PC-9 (cell line): ENCODE results near the gene AMOTL2. TPM values are rescaled to one million over a fixed set of nuclear protein-coding genes. Genes with fewer than 3 reads are reported as not detected.
A peak's percentile ranks its signal among the peaks of the same experiment; 100 is the strongest.

Experiments
- BruUV-seq: library from RNA; stranded (reverse); fragments of 400-500 nt; replicated peaks from 2 replicates; lab custom pipeline; 2021; lab: Mats Ljungman, UMichigan
- CTCF ChIA-PET: fragments of 300-600 bp; sonication (Branson Sonifier 250); formaldehyde crosslinking; loops from one replicate; lab custom pipeline; 2022; ENCODE audit warnings: antibody characterized with exemption; lab: Charles Lee
- POLR2A ChIA-PET: fragments of 300-600 bp; sonication (Branson Sonifier 250); formaldehyde crosslinking; loops from one replicate; lab custom pipeline; 2022; ENCODE audit warnings: antibody characterized with exemption; ENCODE audit not compliant: unreplicated experiment; lab: Charles Lee
- DNase-seq, 2 experiments: peaks; one replicate each; pipeline versions ENCODE4 v3.0.0 to v3.0.0-alpha.2; 2015 to 2022; ENCODE audit warnings: mixed read lengths in 1 of 2
- H2AFZ ChIP-seq: fragments of 200-600 bp; sonication (generic); 2 replicates; pipeline ENCODE4 v1.8.1; 2017; ENCODE audit warnings: antibody characterized with exemption
- H3F3A ChIP-seq: fragments of 200-600 bp; sonication (generic); 2 replicates; pipeline ENCODE4 v1.8.1; 2017; ENCODE audit warnings: antibody characterized with exemption, mild to moderate bottlenecking, low read depth; ENCODE audit not compliant: insufficient read depth
- H3K27ac ChIP-seq: fragments of 200-600 bp; sonication (generic); 2 replicates; pipeline ENCODE4 v1.6.1; 2016; ENCODE audit warnings: mixed run types
- H3K27me3 ChIP-seq: fragments of 200-600 bp; sonication (generic); 2 replicates; pipeline ENCODE4 v1.6.1; 2016; ENCODE audit warnings: low read depth, mixed run types; ENCODE audit not compliant: insufficient read depth
- H3K36me3 ChIP-seq: fragments of 200-600 bp; sonication (generic); 2 replicates; pipeline ENCODE4 v1.6.1; 2016; ENCODE audit warnings: low read depth, mixed run types
- H3K4me1 ChIP-seq: fragments of 200-600 bp; sonication (generic); replicated peaks from 2 replicates; pipeline ENCODE4 v1.6.1; 2016; ENCODE audit warnings: mixed run types; ENCODE audit not compliant: insufficient read depth
- H3K4me2 ChIP-seq: fragments of 200-600 bp; sonication (generic); 2 replicates; pipeline ENCODE4 v1.6.1; 2017; ENCODE audit warnings: mixed run types
- H3K4me3 ChIP-seq: fragments of 200-600 bp; sonication (generic); 2 replicates; pipeline ENCODE4 v1.6.1; 2016; ENCODE audit warnings: mixed run types
- H3K79me2 ChIP-seq: fragments of 200-600 bp; sonication (generic); 2 replicates; pipeline ENCODE4 v1.6.1; 2017; ENCODE audit warnings: low read depth, mixed run types
- H3K9me2 ChIP-seq: fragments of 200-600 bp; sonication (generic); 2 replicates; pipeline ENCODE4 v1.8.1; 2017; ENCODE audit warnings: mild to moderate bottlenecking; ENCODE audit not compliant: insufficient read depth
- H3K9me3 ChIP-seq: fragments of 200-600 bp; sonication (generic); 2 replicates; pipeline ENCODE4 v1.8.1; 2016; ENCODE audit warnings: low read depth; ENCODE audit not compliant: insufficient read depth
- H4K20me1 ChIP-seq: fragments of 200-600 bp; sonication (generic); 2 replicates; pipeline ENCODE4 v1.8.1; 2017; ENCODE audit not compliant: insufficient read depth
- EZH2 ChIP-seq: fragments of 200-600 bp; sonication (generic); IDR thresholded peaks from 2 replicates; pipeline ENCODE4 v1.8.0; 2017; ENCODE audit warnings: antibody characterized with exemption, low read depth
- intact Hi-C: fragments of 100-400 bp; cut with micrococcal nuclease; formaldehyde crosslinking; loops from one replicate; pipeline ENCODE4 v1.10.0; 2022; ENCODE audit not compliant: unreplicated experiment
- total RNA-seq: library from RNA; stranded (reverse); gene quantifications from 2 replicates; pipeline ENCODE4 v1.2.3, GENCODE V29; 2021
- TF ChIP-seq, protein P1 (sequence below): fragments of 200-600 bp; sonication (generic); conservative IDR thresholded peaks from 2 replicates; pipeline ENCODE4 v1.6.1; 2017; ENCODE audit warnings: mixed run types, antibody characterized with exemption, mild to moderate bottlenecking, moderate library complexity

Gene AMOTL2
- total RNA-seq, 1 experiment from 2014 or later, result 147 TPM

DNA sequence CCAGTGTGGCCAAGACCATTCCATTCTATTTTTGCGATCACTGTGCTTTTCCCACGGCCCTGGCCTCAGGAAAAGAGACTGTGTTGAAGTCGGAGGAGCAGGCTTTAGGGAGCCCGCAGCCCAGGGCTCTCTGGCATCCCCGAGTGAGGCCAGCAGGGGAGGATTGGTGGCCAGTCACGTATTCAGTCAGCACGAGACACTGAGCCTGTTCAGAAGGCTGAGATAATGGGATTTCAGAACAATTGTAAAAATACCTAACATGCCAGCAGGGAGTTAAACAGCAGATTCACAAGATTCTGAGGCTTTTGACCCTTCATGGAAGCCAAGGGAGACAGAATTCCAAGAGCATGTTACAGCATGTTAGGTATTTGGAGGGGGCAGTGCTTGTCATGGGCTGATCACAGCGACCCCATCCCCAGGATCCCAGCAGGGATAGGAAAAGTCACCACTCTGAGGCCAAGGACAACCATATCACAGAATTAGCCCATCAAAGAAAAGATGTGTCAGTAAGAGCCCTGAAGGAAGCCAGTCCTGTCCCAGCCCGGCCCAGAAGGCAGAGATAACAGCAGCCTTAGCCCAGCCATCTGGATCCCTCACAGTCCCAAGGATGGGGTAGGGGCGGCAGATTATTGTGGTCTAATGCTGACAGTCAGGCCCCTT is 40.6 kb downstream of the AMOTL2 start:
- no peaks in the 10 kb centered on the region for H4K20me1 ChIP-seq
- TF ChIP-seq, protein P1, sequence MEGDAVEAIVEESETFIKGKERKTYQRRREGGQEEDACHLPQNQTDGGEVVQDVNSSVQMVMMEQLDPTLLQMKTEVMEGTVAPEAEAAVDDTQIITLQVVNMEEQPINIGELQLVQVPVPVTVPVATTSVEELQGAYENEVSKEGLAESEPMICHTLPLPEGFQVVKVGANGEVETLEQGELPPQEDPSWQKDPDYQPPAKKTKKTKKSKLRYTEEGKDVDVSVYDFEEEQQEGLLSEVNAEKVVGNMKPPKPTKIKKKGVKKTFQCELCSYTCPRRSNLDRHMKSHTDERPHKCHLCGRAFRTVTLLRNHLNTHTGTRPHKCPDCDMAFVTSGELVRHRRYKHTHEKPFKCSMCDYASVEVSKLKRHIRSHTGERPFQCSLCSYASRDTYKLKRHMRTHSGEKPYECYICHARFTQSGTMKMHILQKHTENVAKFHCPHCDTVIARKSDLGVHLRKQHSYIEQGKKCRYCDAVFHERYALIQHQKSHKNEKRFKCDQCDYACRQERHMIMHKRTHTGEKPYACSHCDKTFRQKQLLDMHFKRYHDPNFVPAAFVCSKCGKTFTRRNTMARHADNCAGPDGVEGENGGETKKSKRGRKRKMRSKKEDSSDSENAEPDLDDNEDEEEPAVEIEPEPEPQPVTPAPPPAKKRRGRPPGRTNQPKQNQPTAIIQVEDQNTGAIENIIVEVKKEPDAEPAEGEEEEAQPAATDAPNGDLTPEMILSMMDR, result no peak
- no peak for TF ChIP-seq EZH2
- no TSS peak for BruUV-seq
- peak in 1 of 2 experiments; percentile 34 for DNase-seq
- POLR2A ChIA-PET, result interaction anchor here (0.6 to 0.7 kb wide), 2 partner anchors 16 to 34 kb away, joined by 3 to 5 read pairs; no protein-coding TSS in a partner anchor
- H3K4me2 ChIP-seq, result peak overlapping the region; percentile 48; the same call in 1 of the 2 replicates
- peaks cover 8% of the 10 kb centered on the region; the same call in 1 of the 2 replicates for H3K79me2 ChIP-seq
- no peaks in the 10 kb centered on the region for H3K9me2 ChIP-seq
- CTCF ChIA-PET, result no interaction called here
- H3K27me3 ChIP-seq, result no peaks in the 10 kb centered on the region
- no peak overlapping the region for H3K4me3 ChIP-seq
- H3K9me3 ChIP-seq, result no peaks in the 10 kb centered on the region
- H3K27ac ChIP-seq, result peak overlapping the region; percentile 97
- H3K4me1 ChIP-seq, result peaks cover 94% of the 10 kb centered on the region
- intact Hi-C loops, result no loop called here
- no peaks in the 10 kb centered on the region for H3K36me3 ChIP-seq
- no peak overlapping the region for H2AFZ ChIP-seq
- peaks cover 64% of the 10 kb centered on the region for H3F3A ChIP-seq

DNA sequence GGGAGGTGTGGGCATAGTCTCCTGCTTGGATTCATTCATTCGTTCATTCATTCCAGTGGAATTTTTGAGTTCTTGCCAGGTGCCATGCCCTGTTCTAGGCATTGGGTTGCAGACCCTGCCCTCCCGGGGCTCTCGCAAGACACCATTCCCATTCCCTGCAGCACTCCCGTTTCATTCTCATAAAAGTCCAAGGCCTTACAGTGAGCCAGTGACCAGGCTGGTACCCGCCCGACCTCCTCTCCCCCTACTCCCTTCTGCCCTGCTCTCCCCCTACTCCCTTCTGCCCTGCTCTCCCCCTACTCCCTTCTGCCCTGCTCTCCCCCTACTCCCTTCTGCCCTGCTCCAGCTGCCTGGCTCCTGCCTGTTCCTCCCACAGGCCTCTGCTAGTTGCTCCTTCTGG is 41.9 kb downstream of the AMOTL2 start:
- Histone ChIP-seq H3F3A (peaks cover 77% of the 10 kb centered on the region), H3K27ac (peak overlapping the region; percentile 97), H3K79me2 (peaks cover 8% of the 10 kb centered on the region; the same call in 1 of the 2 replicates), H4K20me1 (no peaks in the 10 kb centered on the region), H3K4me2 (peak overlapping the region; percentile 77), H3K4me1 (peaks cover 98% of the 10 kb centered on the region), H3K9me2 (no peaks in the 10 kb centered on the region), H3K4me3 (peak overlapping the region; percentile 51; the same call in 1 of the 2 replicates), H2AFZ (no peak overlapping the region), H3K27me3 (no peaks in the 10 kb centered on the region), H3K9me3 (no peaks in the 10 kb centered on the region), H3K36me3 (no peaks in the 10 kb centered on the region)
- TF ChIP-seq, protein P1, result no peak
- TF ChIP-seq EZH2, result no peak
- ChIA-PET POLR2A (interaction anchor here (0.6 to 2.1 kb wide), 7 partner anchors 15 to 157 kb away, joined by 3 to 42 read pairs (median 12); no protein-coding TSS in a partner anchor), CTCF (interaction anchor here (1.0 kb wide), 2 partner anchors 15 to 19 kb away, joined by 3 to 4 read pairs; no protein-coding TSS in a partner anchor)
- no TSS peak for BruUV-seq
- intact Hi-C loops, result no loop called here
- DNase-seq, result peak; percentile 60 to 65

DNA sequence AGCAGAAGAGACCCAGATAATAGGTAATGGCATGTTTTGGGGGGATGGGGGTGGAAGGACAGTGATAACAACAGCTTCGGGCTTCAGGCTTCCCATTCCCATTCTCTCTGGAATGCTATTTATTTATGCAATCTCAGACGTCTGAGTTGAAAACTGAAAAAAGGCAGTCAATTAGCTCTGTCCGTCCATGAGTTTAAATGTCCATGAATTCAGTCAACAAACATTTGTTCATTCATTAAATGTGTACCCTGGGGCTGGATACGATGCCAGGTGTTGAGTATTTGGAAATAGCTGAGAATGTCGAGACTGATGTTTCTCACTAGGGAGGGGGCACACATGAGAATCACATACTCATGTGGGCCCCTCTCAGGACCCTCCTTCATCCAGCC is 42.4 kb downstream of the AMOTL2 start:
- intact Hi-C loops, result loop anchor here (1.0 kb wide), 3 partner anchors 20 to 42 kb away; partner anchors contain the start of gene AMOTL2
- Histone ChIP-seq H3K4me3 (peak overlapping the region; percentile 51), H3K4me1 (peaks cover 97% of the 10 kb centered on the region), H4K20me1 (no peaks in the 10 kb centered on the region), H3K36me3 (no peaks in the 10 kb centered on the region), H3F3A (peaks cover 81% of the 10 kb centered on the region), H3K9me3 (no peaks in the 10 kb centered on the region), H3K9me2 (no peaks in the 10 kb centered on the region), H3K4me2 (peak overlapping the region; percentile 77), H3K79me2 (peaks cover 8% of the 10 kb centered on the region; the same call in 1 of the 2 replicates), H3K27ac (peak overlapping the region; percentile 97), H2AFZ (no peak overlapping the region), H3K27me3 (no peaks in the 10 kb centered on the region)
- TF ChIP-seq, protein P1, result no peak
- TF ChIP-seq EZH2, result no peak
- ChIA-PET CTCF (interaction anchor here (1.0 kb wide), 4 partner anchors 14 to 33 kb away, joined by 3 to 5 read pairs (median 4); no protein-coding TSS in a partner anchor), POLR2A (interaction anchor here (0.5 to 2.1 kb wide), 18 partner anchors 11 to 158 kb away, joined by 3 to 42 read pairs (median 8); partner anchors contain the start of gene AMOTL2)
- peak in 1 of 2 experiments; percentile 48 for DNase-seq
- TSS peak; percentile 37 for BruUV-seq
